ENCODE results near the gene GRM4. TPM values are rescaled to one million over a fixed set of nuclear protein-coding genes. Genes with fewer than 3 reads are reported as not detected.

The GRM4 gene
- total RNA-seq, 1 donor from 2014 or later = not detected

- Histone ChIP-seq H3K4me1 (no peaks in the 10 kb centered on the region), H3K36me3 (no peaks in the 10 kb centered on the region), H3K4me3 (no peak overlapping the region), H3K27ac (replicated peaks) (no peak overlapping the region), H3K27me3 (ENCODE audit: low read depth) (peaks cover 23% of the 10 kb centered on the region), H3K9me3 (replicated peaks) (no peaks in the 10 kb centered on the region)
- TF ChIP-seq CTCF (IDR thresholded peaks at IDR 0.05; ENCODE audit: borderline replicate concordance) = no peak
- intact Hi-C loops (cut with micrococcal nuclease) = no loop called here
- DNase-seq = no peak
Measured at GRCh38 chr6:34177181-34177591, 31.3 kb upstream of the GRM4 start.

DNA sequence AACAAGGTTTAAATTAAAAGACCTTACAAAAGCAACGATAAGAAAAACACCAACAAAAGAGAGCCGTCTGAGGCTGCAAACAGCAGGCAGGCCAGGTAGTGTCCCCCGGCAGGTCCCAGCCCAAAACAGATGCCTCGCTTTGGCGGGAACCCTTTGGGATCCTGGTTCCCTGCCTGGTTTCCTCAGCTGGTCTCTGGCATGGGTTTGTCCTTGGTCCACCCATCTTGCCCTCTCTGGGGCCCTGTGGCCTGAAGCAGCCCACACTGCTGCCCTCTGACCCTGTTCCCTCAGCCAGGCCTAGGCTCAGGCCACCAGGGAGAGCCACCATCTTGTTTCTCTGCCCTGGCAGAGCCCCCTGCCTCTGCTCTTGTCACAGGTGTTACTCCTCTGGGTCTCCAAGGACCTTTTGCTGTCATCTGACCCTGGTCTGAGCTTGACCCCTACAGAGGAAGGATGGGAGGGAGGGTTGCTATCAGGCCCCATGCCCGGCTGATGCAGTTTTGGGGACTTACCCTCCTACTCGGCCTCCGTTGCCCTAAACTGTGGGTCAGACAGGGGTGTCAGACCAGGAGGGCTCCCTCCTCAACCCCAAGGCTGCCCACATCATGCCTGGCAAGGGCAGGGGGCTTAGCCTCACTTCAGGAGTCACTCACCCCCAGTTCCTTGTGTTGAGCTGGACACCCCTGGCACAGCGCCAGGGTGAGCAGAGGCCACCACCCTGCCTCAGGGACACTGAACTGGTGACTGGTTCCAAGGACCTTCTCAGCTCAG is 30.6 kb upstream of the GRM4 start:
- TF ChIP-seq CTCF (IDR thresholded peaks at IDR 0.05; ENCODE audit: borderline replicate concordance) = no peak
- intact Hi-C loops (cut with micrococcal nuclease) = no loop called here
- no peak for DNase-seq

GRCh38 chr6:34174846-34175399 is 29.0 kb upstream of the GRM4 start:
- TF ChIP-seq CTCF (IDR thresholded peaks at IDR 0.05; ENCODE audit: borderline replicate concordance) = no peak
- Histone ChIP-seq H3K27me3 (ENCODE audit: low read depth) (peaks cover 18% of the 10 kb centered on the region), H3K9me3 (replicated peaks) (no peaks in the 10 kb centered on the region), H3K4me3 (no peak overlapping the region), H3K4me1 (no peaks in the 10 kb centered on the region), H3K27ac (replicated peaks) (no peak overlapping the region), H3K36me3 (no peaks in the 10 kb centered on the region)
- DNase-seq = no peak
- intact Hi-C loops (cut with micrococcal nuclease) = no loop called here

More for the DNA sequence above, 30.6 kb upstream of the GRM4 start:
- Histone ChIP-seq H3K36me3 (no peaks in the 10 kb centered on the region), H3K27me3 (ENCODE audit: low read depth) (peaks cover 23% of the 10 kb centered on the region), H3K4me1 (no peaks in the 10 kb centered on the region), H3K9me3 (replicated peaks) (no peaks in the 10 kb centered on the region), H3K4me3 (no peak overlapping the region), H3K27ac (replicated peaks) (no peak overlapping the region)

DNA sequence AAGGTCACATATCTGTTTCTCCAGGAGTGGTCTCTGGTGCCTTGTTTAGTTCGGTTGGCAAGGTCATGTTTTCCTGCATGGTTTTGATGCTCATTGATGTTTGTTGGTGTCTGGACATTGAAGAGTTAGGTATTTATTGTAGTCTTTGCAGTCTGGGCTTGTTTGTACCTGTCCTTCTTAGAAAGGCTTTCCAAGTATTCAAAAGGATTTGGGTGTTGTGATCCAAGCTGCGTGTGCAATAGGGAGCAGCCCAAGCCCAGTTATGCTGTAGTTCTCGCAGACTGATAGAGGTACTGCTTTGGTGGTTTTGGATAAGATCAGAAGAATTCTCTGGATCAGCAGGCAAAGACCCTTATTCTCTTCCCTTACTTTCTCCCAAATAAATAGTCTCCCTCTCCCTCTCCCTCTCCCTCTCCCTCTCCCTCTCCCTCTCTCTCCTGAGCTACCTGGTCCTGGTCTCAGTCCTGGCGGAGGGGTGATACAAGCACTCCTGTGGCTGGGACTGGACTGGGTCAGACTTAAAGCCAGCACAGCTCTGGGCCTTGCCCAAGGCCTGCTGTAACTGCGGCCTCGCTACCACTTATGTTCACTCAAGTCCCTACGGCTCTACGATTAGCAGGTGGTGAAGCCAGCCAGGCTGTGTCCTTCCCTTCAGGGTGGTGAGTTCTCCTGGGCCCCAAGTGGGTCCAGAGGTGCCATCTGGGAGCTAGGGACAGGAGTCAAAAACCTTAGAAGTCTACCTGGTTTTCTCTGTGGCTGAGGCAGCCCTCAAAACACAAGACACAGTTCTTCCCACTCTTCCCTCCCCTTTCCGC is 27.3 kb upstream of the GRM4 start:
- no peaks in the 10 kb centered on the region for H3K9me3 ChIP-seq (replicated peaks)
- H3K4me1 ChIP-seq = no peaks in the 10 kb centered on the region
- peaks cover under 1% of the 10 kb centered on the region for H3K27me3 ChIP-seq (ENCODE audit: low read depth)
- no peak for DNase-seq
- no peak overlapping the region for H3K27ac ChIP-seq (replicated peaks)
- TF ChIP-seq CTCF (IDR thresholded peaks at IDR 0.05; ENCODE audit: borderline replicate concordance) = no peak
- no peaks in the 10 kb centered on the region for H3K36me3 ChIP-seq
- no peak overlapping the region for H3K4me3 ChIP-seq
- intact Hi-C loops (cut with micrococcal nuclease) = no loop called here

- intact Hi-C loops (cut with micrococcal nuclease) = no loop called here
- no peak for DNase-seq
- H3K27ac ChIP-seq (replicated peaks) = no peak overlapping the region
- H3K9me3 ChIP-seq (replicated peaks) = no peaks in the 10 kb centered on the region
- H3K27me3 ChIP-seq (ENCODE audit: low read depth) = no peaks in the 10 kb centered on the region
- no peaks in the 10 kb centered on the region for H3K36me3 ChIP-seq
- H3K4me1 ChIP-seq = no peaks in the 10 kb centered on the region
- H3K4me3 ChIP-seq = no peak overlapping the region
- no peak for TF ChIP-seq CTCF (IDR thresholded peaks at IDR 0.05; ENCODE audit: borderline replicate concordance)
Measured at GRCh38 chr6:34170346-34170745, 24.5 kb upstream of the GRM4 start.
